H1 (cell line): Measurements from ENCODE around the gene CCDC192.

ENCODE experiments used
- BCL11A ChIP-seq, 2 experiments: IDR thresholded peaks; one replicate each; pipeline ENCODE4 v1.6.1; 2011; ENCODE audit warnings: low read depth in 2 of 2, low read length in 2 of 2, mild to moderate bottlenecking in 2 of 2
- EP300 ChIP-seq, 2 experiments: IDR thresholded peaks; 1 replicate in 1 of 2; 2 replicates in 1 of 2; pipeline ENCODE4 v1.6.1; 2011 to 2012; ENCODE audit warnings: low read depth in 2 of 2, low read length in 2 of 2, mild to moderate bottlenecking in 2 of 2, borderline replicate concordance in 1 of 2, inconsistent platforms in 1 of 2, moderate library complexity in 1 of 2
- GABPA ChIP-seq: IDR thresholded peaks from 2 replicates; pipeline ENCODE4 v1.6.1; 2011; ENCODE audit warnings: mild to moderate bottlenecking, low read length, moderate library complexity, borderline replicate concordance; ENCODE audit not compliant: insufficient read depth
- HDAC6 ChIP-seq: IDR thresholded peaks from one replicate; pipeline ENCODE4 v1.7.1; 2012; ENCODE audit warnings: low read depth, mild to moderate bottlenecking, inconsistent platforms, low read length, moderate library complexity
- JUND ChIP-seq: IDR thresholded peaks from 2 replicates; pipeline ENCODE4 v1.6.1; 2011; ENCODE audit warnings: mild to moderate bottlenecking, improper control_type of control experiment, low read length
- KDM1A ChIP-seq: fragments of 200-600, 300-600 bp; sonication (generic); IDR thresholded peaks from 2 replicates; pipeline ENCODE4 v1.7.1; 2016; ENCODE audit warnings: mild to moderate bottlenecking, low read length, borderline replicate concordance
- POLR2A ChIP-seq, 2 experiments: IDR thresholded peaks; 1 replicate in 1 of 2; 2 replicates in 1 of 2; pipeline ENCODE4 v1.6.1; 2011; ENCODE audit warnings: low read depth in 2 of 2, low read length in 2 of 2, mild to moderate bottlenecking in 2 of 2; ENCODE audit errors: control extremely low read depth in 1 of 2
- RAD21 ChIP-seq, 2 experiments: IDR thresholded peaks in 1 of 2; conservative IDR thresholded peaks in 1 of 2; 2 replicates each; pipeline ENCODE4 v1.6.1; 2011; ENCODE audit warnings: low read depth in 2 of 2, low read length in 2 of 2, improper control_type of control experiment in 1 of 2, inconsistent platforms in 1 of 2, mild to moderate bottlenecking in 1 of 2, moderate library complexity in 1 of 2
- SIX5 ChIP-seq: IDR thresholded peaks from 2 replicates; pipeline ENCODE4 v1.6.1; 2011; ENCODE audit warnings: mild to moderate bottlenecking, low read depth, low read length
- YY1 ChIP-seq: IDR thresholded peaks from 2 replicates; pipeline ENCODE4 v1.6.1; 2011; ENCODE audit warnings: low read depth, mild to moderate bottlenecking, low read length
- ZNF274 ChIP-seq: IDR thresholded peaks from 2 replicates; pipeline ENCODE4 v1.7.0; 2012; ENCODE audit warnings: low read length, borderline replicate concordance; ENCODE audit errors: extremely low read depth
- TF ChIP-seq, protein P1 (sequence below), 3 experiments: IDR thresholded peaks; 1 replicate in 2 of 3; 2 replicates in 1 of 3; pipeline versions ENCODE4 v1.5.1 to v1.6.1; 2011; ENCODE audit warnings: low read length in 3 of 3, mild to moderate bottlenecking in 3 of 3, inconsistent platforms in 2 of 3, low read depth in 1 of 3, moderate library complexity in 1 of 3; ENCODE audit not compliant: insufficient read depth in 1 of 3; ENCODE audit errors: control extremely low read depth in 1 of 3

GRCh38 chr5:127892467-127893207 is 189.4 kb downstream of the CCDC192 start:
- TF ChIP-seq, protein P1, sequence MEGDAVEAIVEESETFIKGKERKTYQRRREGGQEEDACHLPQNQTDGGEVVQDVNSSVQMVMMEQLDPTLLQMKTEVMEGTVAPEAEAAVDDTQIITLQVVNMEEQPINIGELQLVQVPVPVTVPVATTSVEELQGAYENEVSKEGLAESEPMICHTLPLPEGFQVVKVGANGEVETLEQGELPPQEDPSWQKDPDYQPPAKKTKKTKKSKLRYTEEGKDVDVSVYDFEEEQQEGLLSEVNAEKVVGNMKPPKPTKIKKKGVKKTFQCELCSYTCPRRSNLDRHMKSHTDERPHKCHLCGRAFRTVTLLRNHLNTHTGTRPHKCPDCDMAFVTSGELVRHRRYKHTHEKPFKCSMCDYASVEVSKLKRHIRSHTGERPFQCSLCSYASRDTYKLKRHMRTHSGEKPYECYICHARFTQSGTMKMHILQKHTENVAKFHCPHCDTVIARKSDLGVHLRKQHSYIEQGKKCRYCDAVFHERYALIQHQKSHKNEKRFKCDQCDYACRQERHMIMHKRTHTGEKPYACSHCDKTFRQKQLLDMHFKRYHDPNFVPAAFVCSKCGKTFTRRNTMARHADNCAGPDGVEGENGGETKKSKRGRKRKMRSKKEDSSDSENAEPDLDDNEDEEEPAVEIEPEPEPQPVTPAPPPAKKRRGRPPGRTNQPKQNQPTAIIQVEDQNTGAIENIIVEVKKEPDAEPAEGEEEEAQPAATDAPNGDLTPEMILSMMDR (IDR thresholded peaks at IDR 0.05; ENCODE audit: control extremely low read depth in 1 of 3, insufficient read depth in 1 of 3, low read depth in 1 of 3, low read length in 3 of 3): no peak
- TF ChIP-seq ZNF274: no peak
- no peak for TF ChIP-seq SIX5
- TF ChIP-seq HDAC6: no peak
- TF ChIP-seq GABPA: no peak
- TF ChIP-seq KDM1A: no peak
- no peak for TF ChIP-seq POLR2A (IDR thresholded peaks at IDR 0.05; ENCODE audit: control extremely low read depth in 1 of 2, low read depth in 2 of 2, low read length in 2 of 2)
- no peak for TF ChIP-seq YY1
- no peak for TF ChIP-seq BCL11A (IDR thresholded peaks at IDR 0.05; ENCODE audit: low read depth in 2 of 2, low read length in 2 of 2)
- no peak for TF ChIP-seq EP300 (IDR thresholded peaks at IDR 0.05; ENCODE audit: borderline replicate concordance in 1 of 2, low read depth in 2 of 2, low read length in 2 of 2)
- no peak for TF ChIP-seq RAD21 (IDR thresholded peaks at IDR 0.05 in 1 of 2, conservative IDR thresholded peaks at IDR 0.05 in 1 of 2; ENCODE audit: low read depth in 2 of 2, low read length in 2 of 2)
- TF ChIP-seq JUND: no peak
